Measurements from ENCODE around the gene USHBP1. TPM values are rescaled to one million over a fixed set of nuclear protein-coding genes. Genes with fewer than 3 reads are reported as not detected.

Gene USHBP1
- total RNA-seq, 1 experiment from 2014 or later = 12.3 TPM

DNA sequence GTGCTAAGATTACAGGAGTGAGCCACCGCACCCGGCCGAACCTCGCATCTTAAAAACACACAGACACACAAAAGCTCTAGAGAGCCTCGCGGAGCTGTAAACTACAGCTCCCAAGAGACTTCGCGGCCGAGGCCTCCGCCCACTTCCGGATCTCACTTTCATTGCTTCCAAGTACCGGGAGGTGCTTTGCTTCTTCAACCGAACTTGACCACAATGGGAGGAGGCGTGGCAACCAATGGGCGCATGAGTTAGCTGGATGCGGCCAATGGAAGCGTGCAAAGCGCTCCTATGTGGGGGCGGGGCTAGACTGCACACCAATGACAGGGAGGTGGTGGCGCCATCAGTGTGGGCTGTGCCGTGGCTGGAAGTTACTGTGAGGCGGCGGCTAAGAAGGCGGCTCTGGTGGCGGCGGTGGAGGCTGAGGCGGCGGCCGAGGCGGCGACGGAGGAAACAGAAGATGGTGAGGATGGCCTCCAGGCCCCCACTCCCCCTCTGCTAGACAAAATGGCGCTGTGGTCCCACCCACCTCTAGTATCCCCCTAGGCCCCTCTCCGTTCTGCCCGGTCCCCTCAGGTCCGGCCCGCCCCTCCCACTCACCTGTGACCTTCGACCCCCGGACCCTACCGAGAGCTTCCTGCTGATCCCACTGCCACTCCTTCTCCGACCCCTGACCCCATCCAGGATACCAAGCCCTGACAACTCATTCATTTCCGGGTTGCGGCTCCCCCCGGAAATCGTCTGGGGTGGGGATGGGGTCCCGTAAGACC lies 44.8 kb upstream of the USHBP1 start, which contains the start of gene DDA1 (continued):
- TF ChIP-seq, protein P1, sequence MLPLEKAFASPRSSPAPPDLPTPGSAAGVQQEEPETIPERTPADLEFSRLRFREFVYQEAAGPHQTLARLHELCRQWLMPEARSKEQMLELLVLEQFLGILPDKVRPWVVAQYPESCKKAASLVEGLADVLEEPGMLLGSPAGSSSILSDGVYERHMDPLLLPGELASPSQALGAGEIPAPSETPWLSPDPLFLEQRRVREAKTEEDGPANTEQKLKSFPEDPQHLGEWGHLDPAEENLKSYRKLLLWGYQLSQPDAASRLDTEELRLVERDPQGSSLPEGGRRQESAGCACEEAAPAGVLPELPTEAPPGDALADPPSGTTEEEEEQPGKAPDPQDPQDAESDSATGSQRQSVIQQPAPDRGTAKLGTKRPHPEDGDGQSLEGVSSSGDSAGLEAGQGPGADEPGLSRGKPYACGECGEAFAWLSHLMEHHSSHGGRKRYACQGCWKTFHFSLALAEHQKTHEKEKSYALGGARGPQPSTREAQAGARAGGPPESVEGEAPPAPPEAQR (CRISPR knock-in tag; IDR thresholded peaks at IDR 0.05) = no peak
- no peak for TF ChIP-seq OVOL2 (CRISPR knock-in tag; IDR thresholded peaks at IDR 0.05; ENCODE audit: borderline replicate concordance)
- TF ChIP-seq KAT7 (CRISPR knock-in tag; IDR thresholded peaks at IDR 0.05; ENCODE audit: borderline replicate concordance) = 0 out of 2 replicates have a peak, but pooled peaks have one; percentile 48
- peak; percentile 28; the same call in 1 of the 2 replicates for TF ChIP-seq ETV6 (CRISPR knock-in tag; IDR thresholded peaks at IDR 0.05)
- TF ChIP-seq ATF1 (CRISPR knock-in tag; IDR thresholded peaks at IDR 0.05) = no peak
- peak; percentile 82 for TF ChIP-seq FOXK1 (CRISPR knock-in tag; IDR thresholded peaks at IDR 0.05)
- peak; percentile 97 for TF ChIP-seq SP1 (CRISPR knock-in tag; conservative IDR thresholded peaks at IDR 0.05)
- no peak for TF ChIP-seq CREM (CRISPR knock-in tag; IDR thresholded peaks at IDR 0.05)
- TF ChIP-seq HMGA2 (CRISPR knock-in tag; IDR thresholded peaks at IDR 0.05) = no peak
- no peak for TF ChIP-seq SMAD3 (CRISPR knock-in tag; IDR thresholded peaks at IDR 0.05; ENCODE audit: borderline replicate concordance)
- TF ChIP-seq ZNF671 (CRISPR knock-in tag; IDR thresholded peaks at IDR 0.05) = no peak
- TF ChIP-seq NFE2L1 (CRISPR knock-in tag; IDR thresholded peaks at IDR 0.05) = no peak
- TF ChIP-seq, protein P2, sequence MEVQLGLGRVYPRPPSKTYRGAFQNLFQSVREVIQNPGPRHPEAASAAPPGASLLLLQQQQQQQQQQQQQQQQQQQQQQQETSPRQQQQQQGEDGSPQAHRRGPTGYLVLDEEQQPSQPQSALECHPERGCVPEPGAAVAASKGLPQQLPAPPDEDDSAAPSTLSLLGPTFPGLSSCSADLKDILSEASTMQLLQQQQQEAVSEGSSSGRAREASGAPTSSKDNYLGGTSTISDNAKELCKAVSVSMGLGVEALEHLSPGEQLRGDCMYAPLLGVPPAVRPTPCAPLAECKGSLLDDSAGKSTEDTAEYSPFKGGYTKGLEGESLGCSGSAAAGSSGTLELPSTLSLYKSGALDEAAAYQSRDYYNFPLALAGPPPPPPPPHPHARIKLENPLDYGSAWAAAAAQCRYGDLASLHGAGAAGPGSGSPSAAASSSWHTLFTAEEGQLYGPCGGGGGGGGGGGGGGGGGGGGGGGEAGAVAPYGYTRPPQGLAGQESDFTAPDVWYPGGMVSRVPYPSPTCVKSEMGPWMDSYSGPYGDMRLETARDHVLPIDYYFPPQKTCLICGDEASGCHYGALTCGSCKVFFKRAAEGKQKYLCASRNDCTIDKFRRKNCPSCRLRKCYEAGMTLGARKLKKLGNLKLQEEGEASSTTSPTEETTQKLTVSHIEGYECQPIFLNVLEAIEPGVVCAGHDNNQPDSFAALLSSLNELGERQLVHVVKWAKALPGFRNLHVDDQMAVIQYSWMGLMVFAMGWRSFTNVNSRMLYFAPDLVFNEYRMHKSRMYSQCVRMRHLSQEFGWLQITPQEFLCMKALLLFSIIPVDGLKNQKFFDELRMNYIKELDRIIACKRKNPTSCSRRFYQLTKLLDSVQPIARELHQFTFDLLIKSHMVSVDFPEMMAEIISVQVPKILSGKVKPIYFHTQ (CRISPR knock-in tag; IDR thresholded peaks at IDR 0.05) = no peak
- TF ChIP-seq, protein P3, sequence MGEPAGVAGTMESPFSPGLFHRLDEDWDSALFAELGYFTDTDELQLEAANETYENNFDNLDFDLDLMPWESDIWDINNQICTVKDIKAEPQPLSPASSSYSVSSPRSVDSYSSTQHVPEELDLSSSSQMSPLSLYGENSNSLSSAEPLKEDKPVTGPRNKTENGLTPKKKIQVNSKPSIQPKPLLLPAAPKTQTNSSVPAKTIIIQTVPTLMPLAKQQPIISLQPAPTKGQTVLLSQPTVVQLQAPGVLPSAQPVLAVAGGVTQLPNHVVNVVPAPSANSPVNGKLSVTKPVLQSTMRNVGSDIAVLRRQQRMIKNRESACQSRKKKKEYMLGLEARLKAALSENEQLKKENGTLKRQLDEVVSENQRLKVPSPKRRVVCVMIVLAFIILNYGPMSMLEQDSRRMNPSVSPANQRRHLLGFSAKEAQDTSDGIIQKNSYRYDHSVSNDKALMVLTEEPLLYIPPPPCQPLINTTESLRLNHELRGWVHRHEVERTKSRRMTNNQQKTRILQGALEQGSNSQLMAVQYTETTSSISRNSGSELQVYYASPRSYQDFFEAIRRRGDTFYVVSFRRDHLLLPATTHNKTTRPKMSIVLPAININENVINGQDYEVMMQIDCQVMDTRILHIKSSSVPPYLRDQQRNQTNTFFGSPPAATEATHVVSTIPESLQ (CRISPR knock-in tag; IDR thresholded peaks at IDR 0.05) = no peak
- no peak for TF ChIP-seq CREB1 (CRISPR knock-in tag; IDR thresholded peaks at IDR 0.05)
- no peak for TF ChIP-seq NFATC4 (CRISPR knock-in tag; IDR thresholded peaks at IDR 0.05)
- TF ChIP-seq, protein P4, sequence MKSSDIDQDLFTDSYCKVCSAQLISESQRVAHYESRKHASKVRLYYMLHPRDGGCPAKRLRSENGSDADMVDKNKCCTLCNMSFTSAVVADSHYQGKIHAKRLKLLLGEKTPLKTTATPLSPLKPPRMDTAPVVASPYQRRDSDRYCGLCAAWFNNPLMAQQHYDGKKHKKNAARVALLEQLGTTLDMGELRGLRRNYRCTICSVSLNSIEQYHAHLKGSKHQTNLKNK (CRISPR knock-in tag; IDR thresholded peaks at IDR 0.05) = no peak
- TF ChIP-seq, protein P5, sequence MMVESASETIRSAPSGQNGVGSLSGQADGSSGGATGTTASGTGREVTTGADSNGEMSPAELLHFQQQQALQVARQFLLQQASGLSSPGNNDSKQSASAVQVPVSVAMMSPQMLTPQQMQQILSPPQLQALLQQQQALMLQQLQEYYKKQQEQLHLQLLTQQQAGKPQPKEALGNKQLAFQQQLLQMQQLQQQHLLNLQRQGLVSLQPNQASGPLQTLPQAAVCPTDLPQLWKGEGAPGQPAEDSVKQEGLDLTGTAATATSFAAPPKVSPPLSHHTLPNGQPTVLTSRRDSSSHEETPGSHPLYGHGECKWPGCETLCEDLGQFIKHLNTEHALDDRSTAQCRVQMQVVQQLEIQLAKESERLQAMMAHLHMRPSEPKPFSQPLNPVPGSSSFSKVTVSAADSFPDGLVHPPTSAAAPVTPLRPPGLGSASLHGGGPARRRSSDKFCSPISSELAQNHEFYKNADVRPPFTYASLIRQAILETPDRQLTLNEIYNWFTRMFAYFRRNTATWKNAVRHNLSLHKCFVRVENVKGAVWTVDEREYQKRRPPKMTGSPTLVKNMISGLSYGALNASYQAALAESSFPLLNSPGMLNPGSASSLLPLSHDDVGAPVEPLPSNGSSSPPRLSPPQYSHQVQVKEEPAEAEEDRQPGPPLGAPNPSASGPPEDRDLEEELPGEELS (CRISPR knock-in tag; IDR thresholded peaks at IDR 0.05) = 0 out of 2 replicates have a peak, but pooled peaks have one; percentile 33
- no peak for TF ChIP-seq JUN (CRISPR knock-in tag; IDR thresholded peaks at IDR 0.05)
- no peak for TF ChIP-seq ZNF317 (CRISPR knock-in tag; IDR thresholded peaks at IDR 0.05; ENCODE audit: borderline replicate concordance, low read depth)
- TF ChIP-seq GABPB1 (CRISPR knock-in tag; IDR thresholded peaks at IDR 0.05) = peak; percentile 61; the same call in 1 of the 2 replicates
- peak; percentile 100 for TF ChIP-seq NFYB (CRISPR knock-in tag; conservative IDR thresholded peaks at IDR 0.05; ENCODE audit: low read depth)

Data from WTC11 (cell line).